Skeletal muscle cell (primary cell): Measurements from ENCODE around the gene SS18.
"Not testable (repeated sequence)": the region's sequence is repeated elsewhere in the genome, so short reads cannot be mapped to it uniquely, and the experiment has no call there.

Experiments used
- DNase-seq: peaks from one replicate; pipeline ENCODE4 v3.0.0-alpha.2; 2010; ENCODE audit warnings: low read depth
- H3K4me3 ChIP-seq: 2 replicates; pipeline ENCODE4 v1.5.1; 2011; ENCODE audit warnings: low read depth, mild to moderate bottlenecking, control low read depth, low read length, moderate library complexity

SS18 gene

GRCh38 chr18:26090130-26091046 is at the start of gene SS18:
TSS of gene SS18 (minus strand) at chr18:26090613. CDS start at chr18:26090569, 44 bp downstream.
- peak within 1 kb of the TSS; percentile 84 for H3K4me3 ChIP-seq
- DNase-seq: peak; percentile 80

- H3K4me3 ChIP-seq: no peak overlapping the region
- DNase-seq: no peak
These were observed 45.1 kb upstream of the SS18 start for GRCh38 chr18:26135548-26135947.

DNA sequence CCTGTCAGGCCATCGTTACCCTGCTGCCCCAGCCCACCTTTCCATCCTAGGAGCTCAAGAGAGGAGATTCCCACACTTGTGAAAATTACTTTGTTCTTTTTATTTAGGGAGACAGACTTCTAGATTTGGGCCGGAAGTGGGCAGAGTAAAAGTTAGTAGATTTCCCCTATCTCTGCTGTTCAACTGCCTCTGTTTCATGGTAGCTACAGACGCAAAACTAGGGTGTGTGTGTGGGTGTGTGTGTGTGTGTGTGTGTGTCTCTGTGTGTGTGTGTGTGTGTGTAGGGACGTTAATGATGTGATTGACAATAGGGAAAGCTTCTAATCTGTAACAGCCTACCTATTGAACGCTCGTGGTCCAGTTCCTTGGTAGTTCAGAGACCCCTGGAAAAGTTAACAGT is 43.7 kb upstream of the SS18 start:
- DNase-seq: no peak
- H3K4me3 ChIP-seq: no peak overlapping the region

GRCh38 chr18:26133652-26134051 is 43.2 kb upstream of the SS18 start, which contains the start of gene PSMA8:
TSS of gene PSMA8 (plus strand) at chr18:26133869. CDS start at chr18:26133966, 97 bp downstream.
- no peak for DNase-seq
- no peak within 1 kb of the TSS for H3K4me3 ChIP-seq

DNA sequence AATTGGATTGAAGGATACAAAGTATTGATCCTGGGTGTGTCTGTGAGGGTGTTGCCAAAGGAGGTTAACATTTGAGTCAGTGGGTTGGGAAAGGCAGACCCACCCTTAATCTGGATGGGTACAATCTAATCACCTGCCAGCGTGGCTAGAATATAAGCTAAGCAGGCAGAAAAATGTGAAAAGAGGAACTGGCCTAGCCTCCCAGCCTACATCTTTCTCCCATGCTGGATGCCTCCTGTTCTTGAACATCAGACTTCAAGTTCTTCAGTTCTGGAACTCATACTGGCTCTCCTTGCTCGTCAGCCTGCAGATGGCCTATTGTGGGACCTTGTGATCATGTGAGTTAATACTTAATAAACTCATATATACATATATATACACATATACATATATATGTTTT is 37.8 kb upstream of the SS18 start:
- DNase-seq, H3K4me3 ChIP-seq: not testable (repeated sequence)

DNA sequence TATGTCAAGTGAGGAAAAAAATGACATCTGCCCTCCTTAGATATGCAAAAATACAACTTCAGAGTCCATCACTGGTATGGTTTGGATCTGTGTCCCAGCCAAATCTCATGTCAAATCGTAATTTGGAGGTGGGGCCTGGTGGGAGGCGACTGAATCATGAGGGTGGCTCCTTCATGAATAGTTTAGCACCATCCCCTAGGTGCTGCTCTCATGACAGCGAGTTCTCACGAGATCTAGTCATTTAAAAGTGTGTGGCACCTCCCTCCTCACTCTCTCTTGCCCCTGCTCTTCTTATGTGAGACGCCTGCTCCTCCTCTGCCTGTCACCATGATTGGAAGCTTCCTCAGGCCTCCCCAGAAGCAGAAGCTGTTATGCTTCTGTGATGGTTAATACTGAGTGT is 37.4 kb upstream of the SS18 start:
- DNase-seq: no peak
- no peak overlapping the region for H3K4me3 ChIP-seq

DNA sequence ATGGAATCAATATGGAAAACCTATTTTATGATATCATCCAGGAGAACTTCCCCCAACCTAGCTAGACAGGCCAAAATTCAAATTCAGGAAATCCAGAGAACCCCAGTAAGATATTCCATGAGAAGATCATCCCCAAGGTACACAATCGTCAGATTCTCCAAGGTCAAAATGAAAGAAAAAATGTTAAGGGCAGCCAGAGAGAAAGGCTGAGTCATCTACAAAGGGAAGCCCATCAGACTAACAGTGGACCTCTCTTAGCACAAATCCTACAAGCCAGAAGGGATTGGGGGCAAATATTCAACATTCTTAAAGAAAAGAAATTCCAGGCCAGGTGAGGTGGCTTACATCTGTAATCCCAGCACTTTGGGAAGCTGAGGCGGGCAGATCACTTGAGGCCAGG is 31.6 kb upstream of the SS18 start:
- DNase-seq, H3K4me3 ChIP-seq: not testable (repeated sequence)

DNA sequence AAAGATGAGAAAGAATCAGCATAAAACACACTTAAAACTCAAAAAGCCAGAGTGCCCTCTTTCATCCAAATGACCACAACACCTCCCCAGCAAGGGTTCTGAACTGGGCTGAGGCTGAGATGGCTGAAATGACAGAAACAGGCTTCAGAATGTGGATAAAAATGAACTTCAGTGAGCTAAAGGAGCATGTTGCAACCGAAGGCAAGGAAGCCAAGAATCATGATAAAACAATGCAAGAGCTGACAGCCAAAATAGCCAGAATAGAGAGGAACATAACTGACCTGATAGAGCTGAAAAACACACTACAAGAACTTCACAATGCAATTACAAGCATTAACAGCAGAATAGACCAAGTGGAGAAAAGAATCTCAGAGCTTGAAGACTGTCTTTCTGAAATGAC is 31.1 kb upstream of the SS18 start:
- H3K4me3 ChIP-seq: no peak overlapping the region
- no peak for DNase-seq

DNA sequence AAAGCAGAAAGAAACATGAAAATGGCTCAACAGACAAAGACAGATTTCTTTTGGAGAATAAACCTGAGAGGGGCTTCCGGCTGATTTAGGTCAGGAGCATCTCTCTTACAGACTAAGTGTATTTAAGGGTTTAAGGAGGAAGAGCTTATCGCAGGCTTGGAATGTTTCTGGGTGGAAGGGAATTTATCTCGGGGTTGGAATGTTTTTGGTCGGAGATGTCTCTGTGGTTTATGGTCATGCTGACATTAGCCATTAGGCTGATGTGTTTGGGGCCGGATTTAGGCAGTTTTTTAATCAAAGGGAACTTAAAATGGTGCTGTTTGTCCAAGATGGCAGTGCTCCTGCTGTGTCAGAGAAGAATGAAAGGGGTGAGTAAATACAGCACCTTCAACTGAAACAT is 28.8 kb upstream of the SS18 start:
- no peak overlapping the region for H3K4me3 ChIP-seq
- no peak for DNase-seq

GRCh38 chr18:26104035-26104434 is 13.6 kb upstream of the SS18 start:
- no peak for DNase-seq
- no peak overlapping the region for H3K4me3 ChIP-seq

- no peak for DNase-seq
- no peak overlapping the region for H3K4me3 ChIP-seq
These were observed 13.2 kb upstream of the SS18 start for GRCh38 chr18:26103579-26103978.

DNA sequence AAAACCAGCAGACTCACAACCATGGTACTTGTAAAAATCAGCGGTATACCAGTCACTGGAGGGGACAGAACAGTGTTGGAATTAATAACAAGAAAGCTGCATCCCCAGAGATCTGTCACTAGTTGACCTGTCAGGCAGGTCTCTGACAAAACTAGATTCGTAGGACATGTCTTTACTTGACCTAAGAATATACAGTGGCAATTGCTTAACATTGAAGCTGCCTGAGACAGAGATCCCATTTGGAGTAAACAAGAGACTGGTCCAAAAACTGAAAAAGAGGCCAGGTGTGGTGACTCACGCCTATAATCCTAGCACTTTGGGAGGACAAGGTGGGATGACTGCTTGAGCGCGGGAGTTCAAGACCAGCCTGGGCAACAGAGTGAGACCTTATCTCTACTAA is 7.2 kb upstream of the SS18 start:
- no peak overlapping the region for H3K4me3 ChIP-seq
- no peak for DNase-seq

DNA sequence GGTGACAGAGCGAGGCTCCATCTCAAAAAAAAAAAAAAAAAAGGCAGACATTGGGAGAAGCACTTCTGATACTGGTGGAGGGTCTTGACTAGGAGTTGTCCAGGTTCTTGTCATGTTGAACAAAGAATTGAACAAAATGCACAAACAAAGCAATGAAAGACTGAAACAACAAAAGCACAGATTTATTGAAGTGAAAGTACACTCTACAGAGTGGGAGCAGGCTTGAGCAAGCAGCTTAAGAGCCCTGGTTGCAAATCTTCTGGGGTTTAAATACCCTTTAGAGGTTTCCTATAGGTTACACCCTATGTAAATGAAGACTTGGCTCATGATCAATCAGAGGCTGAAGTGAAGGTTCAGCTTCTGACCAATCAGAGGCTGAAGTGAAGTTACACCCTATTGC is 6.4 kb upstream of the SS18 start:
- no peak overlapping the region for H3K4me3 ChIP-seq
- no peak for DNase-seq

- no peak for DNase-seq
- peak overlapping the region; percentile 84 for H3K4me3 ChIP-seq
These were observed 726 bp upstream of the SS18 start for GRCh38 chr18:26091047-26091630.

GRCh38 chr18:26089293-26090129 is 902 bp downstream of the SS18 start:
- no peak for DNase-seq
- H3K4me3 ChIP-seq: peak overlapping the region; percentile 84

- peak overlapping the region; percentile 84 for H3K4me3 ChIP-seq
- no peak for DNase-seq
These were observed 1.9 kb downstream of the SS18 start for GRCh38 chr18:26088487-26088886.

- no peak overlapping the region for H3K4me3 ChIP-seq
These were observed 3.5 kb downstream of the SS18 start for GRCh38 chr18:26086959-26087358.

GRCh38 chr18:26085056-26085455 is 5.4 kb downstream of the SS18 start:
- no peak for DNase-seq
- no peak overlapping the region for H3K4me3 ChIP-seq

More at GRCh38 chr18:26086959-26087358, 3.5 kb downstream of the SS18 start:
- no peak for DNase-seq

GRCh38 chr18:26083099-26083498 is 7.3 kb downstream of the SS18 start:
- H3K4me3 ChIP-seq: no peak overlapping the region
- DNase-seq: no peak

- no peak for DNase-seq
These were observed 7.9 kb downstream of the SS18 start for GRCh38 chr18:26082475-26082874.

More at GRCh38 chr18:26082475-26082874, 7.9 kb downstream of the SS18 start:
- H3K4me3 ChIP-seq: no peak overlapping the region
